ENCODE measurements around the gene ZBTB14.

ZBTB14 gene

DNA sequence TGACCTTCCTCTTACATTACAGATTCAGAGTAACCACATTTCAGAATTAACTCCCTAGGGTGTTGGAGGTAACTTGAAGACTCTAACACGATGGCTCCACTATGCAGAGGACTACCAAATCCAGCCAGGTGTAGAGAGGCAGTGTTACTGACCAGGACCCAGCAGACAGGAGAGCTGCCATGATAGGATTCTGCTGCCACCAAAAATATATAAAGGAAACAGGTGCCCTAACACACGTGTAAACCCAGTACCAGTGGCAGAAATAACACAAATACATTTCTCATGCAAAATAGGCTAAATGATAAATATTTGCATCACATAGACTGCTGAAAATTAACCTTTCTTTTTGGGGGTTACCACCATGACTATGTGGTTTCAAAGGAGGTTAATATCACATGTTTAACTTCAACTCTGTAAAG is 7.0 kb downstream of the ZBTB14 start:
- no peak for DNase-seq (ENCODE audit: low read depth)

GRCh38 chr18:5287854-5288253 is 7.7 kb downstream of the ZBTB14 start:
- no peak for DNase-seq (ENCODE audit: low read depth)

DNA sequence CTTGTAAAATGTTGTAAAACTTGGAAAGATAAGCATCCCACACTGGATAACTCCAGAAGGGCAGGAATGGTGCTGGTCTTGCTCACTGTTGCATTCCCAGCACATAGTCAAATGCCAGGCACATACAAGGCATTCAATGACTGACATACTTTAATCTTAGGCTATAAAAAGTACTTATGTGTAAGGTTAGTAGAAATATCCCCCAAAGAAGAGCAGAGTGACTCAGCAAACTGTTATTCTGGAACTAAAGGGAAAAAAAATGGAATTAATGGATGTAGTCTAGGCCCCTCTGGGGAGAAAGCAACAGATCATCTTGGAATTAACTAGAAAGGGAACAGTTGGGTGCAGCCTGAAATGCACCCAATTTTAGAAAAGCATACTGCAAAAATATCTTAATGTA is 9.0 kb downstream of the ZBTB14 start:
- no peak for DNase-seq (ENCODE audit: low read depth)

DNA sequence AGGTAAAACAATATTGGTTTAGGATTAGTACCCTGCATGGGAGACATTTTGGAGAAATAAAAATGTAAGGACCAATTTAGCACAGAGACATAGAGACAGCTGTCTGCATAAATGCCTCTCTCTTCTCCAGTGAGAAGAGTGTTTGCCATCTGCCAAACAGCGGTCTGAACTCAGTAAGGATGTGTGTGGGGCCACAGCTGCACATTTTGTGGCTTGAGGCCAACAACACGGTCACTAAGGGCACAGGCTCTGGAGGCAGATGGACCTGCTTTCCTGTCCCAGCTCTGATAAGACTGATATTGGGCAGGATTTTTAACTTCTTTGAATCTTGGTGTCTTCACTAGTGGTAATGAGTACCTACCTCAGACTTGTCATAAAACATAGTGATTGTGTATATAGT is 10.2 kb downstream of the ZBTB14 start:
- DNase-seq (ENCODE audit: low read depth) = no peak

DNA sequence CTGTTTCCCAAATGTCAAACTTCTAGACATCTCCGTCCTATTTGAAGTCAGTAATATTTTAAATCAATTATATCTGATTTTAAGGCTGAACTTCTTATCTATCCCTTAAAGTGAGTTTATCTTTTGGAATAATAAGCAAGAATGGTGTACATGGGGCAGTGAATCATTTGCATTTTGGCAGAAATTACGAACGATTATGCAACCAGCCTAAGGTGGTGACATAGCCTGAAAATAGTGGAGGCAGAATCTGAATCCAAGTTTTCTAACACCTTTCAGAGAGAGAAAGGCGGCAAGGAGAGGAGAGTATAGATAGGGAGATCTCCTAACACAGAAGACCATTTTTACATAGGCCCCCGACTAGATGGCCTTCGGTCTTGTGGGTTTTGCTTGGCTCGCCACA is 10.7 kb downstream of the ZBTB14 start:
- no peak for DNase-seq (ENCODE audit: low read depth)

DNA sequence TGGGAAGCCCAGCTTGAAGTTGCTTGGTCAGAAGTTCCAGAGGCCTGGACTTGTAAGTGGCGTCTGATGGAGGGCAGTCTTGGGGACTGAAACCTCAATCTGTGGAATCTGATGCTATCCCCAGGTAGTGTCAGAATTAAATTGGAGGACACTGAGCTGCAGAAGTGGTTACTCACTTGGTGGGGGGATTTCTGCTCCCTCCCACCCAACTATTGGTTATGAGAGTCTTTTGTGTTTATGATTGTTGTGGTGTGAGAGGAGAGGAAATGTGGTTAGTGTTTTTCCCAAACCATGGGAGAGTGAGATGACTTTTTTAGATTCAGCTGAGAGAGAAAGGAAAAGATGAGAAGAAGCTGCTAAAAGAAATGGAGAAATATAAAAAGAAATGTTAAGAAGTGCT is 12.8 kb downstream of the ZBTB14 start:
- no peak for DNase-seq (ENCODE audit: low read depth)

DNA sequence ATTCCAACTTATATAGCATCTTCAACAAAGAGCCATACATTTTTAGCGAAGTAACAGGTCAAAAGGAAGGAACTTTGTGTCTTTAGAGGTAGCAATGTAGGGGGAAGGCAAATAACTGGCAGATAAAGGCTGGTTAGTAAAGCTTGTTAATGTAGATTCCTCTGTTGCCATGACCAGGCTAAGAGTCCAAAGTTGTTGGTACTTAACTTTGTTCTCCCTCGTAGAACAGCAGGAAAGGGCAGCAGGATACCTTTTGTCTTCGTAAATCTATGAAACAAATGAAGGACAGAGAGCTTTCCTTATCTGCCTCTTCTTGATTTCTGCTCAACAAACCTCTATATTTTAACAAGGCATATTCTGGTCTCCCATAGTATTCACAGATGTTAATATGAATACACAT is 18.6 kb downstream of the ZBTB14 start:
- DNase-seq (ENCODE audit: low read depth) = no peak

- no peak for DNase-seq (ENCODE audit: low read depth)
Measured at GRCh38 chr18:5275872-5276271, 19.7 kb downstream of the ZBTB14 start.

GRCh38 chr18:5268874-5269273 is 26.7 kb downstream of the ZBTB14 start:
- DNase-seq (ENCODE audit: low read depth) = no peak

DNA sequence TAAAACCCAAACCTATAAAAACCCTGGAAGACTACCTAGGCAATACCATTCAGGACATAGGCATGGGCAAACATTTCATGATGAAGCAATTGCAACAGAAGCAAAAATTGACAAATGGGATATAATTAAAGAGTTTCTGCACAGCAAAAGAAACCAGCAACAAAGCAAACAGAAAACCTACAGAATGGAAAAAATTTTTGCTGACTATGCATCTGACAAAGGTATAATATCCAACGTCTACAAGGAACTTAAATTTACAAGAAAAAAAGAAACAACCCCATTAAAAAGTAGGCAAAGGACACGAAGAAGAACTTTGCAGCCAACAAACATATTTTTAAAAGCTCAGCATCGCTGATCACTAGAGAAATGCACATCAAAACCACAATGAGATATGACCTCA is 28.8 kb downstream of the ZBTB14 start:
- no peak for DNase-seq (ENCODE audit: low read depth)

- DNase-seq (ENCODE audit: low read depth) = no peak
Measured at GRCh38 chr18:5253910-5254309, 41.6 kb downstream of the ZBTB14 start.

GRCh38 chr18:5251117-5251516 is 44.4 kb downstream of the ZBTB14 start:
- DNase-seq (ENCODE audit: low read depth) = no peak

- no peak for DNase-seq (ENCODE audit: low read depth)
Measured at GRCh38 chr18:5250603-5251002, 44.9 kb downstream of the ZBTB14 start.

DNA sequence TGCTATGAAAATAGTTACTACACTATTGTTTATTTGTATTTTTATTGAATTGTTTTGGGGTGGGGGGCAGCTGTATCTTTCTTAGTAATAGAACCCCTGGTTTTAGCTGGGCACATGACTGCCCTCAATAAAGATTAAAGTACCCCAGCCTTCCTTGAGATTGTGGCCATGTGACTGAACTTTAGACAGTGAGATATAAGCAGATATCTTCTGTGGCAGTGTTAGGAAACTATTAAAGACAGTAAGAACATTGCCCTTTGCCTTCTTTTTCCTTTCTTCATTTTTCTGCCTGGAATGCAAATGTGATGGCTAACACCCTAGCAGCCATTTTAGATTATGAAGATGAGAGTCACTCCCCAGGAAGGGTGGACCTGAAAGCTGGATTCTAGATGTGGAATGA is 50.6 kb downstream of the ZBTB14 start:
- no peak for DNase-seq (ENCODE audit: low read depth)

- no peak for DNase-seq (ENCODE audit: low read depth)
Measured at GRCh38 chr18:5239447-5239846, 56.1 kb downstream of the ZBTB14 start.
